H1 (cell line): ENCODE data around the gene DNA2. TPM values are rescaled to one million over a fixed set of nuclear protein-coding genes. Genes with fewer than 3 reads are reported as not detected.

Experiments used
- CHD7 ChIP-seq: fragments of 300-600 bp; sonication (generic); IDR thresholded peaks from 2 replicates; pipeline ENCODE4 v1.7.1; 2012; ENCODE audit warnings: low read length, moderate library complexity, mild to moderate bottlenecking, inconsistent platforms; ENCODE audit not compliant: insufficient replicate concordance
- E2F6 ChIP-seq: IDR thresholded peaks from 2 replicates; pipeline ENCODE4 v1.6.1; 2012; ENCODE audit warnings: inconsistent platforms
- TEAD4 ChIP-seq: IDR thresholded peaks from 2 replicates; pipeline ENCODE4 v1.6.1; 2012; ENCODE audit warnings: low read depth, low read length, inconsistent platforms, mixed read lengths
- polyA plus RNA-seq, 7 experiments: library from polyadenylated mRNA; depleted of rRNA in 3 of 7; stranded (reverse) in 5 of 7; unstranded in 2 of 7; fragments of >200 nt in 5 of 7; fragments of 200-250 nt in 2 of 7; gene quantifications; 1 replicate in 5 of 7; 2 replicates in 1 of 7; 4 replicates in 1 of 7; pipeline versions ENCODE4 v1.2.1 to v1.2.3, GENCODE V29; 2011 to 2013; ENCODE audit warnings: missing spikeins in 2 of 7, mixed read lengths in 2 of 7
- total RNA-seq: library from RNA; stranded (reverse); fragmentation: NEBNext Ultra II Directional; extraction: Animal tissue kit (Norgen Biotek cat#: 25700); gene quantifications from 2 replicates; pipeline ENCODE4 v1.2.1, GENCODE V29; 2021

Gene DNA2
- total and polyA plus RNA-seq, 2 of the 8 experiments (the other 6 are each of a cell fraction or from before 2014, with no cell fraction given) = 16.0 to 57.9 TPM

DNA sequence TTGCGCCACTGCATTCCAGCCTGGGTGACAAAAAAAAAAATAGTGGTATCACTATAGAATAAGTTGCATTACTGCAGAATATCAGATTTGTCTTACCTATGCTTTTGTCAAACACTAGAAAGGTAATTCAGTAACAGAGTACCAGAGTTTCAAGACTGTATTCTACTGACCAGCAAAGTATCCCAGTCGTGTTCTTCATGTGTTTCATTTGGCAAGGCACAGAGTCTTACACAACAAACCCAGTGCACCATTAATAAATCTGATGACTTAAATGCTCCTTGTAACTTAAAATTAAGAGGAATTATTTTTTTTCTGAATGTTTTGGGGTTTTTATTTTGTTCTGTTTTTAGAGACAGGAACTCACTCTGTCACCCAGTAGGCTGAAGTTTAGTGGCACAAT, 104.7 kb downstream of the DNA2 start (continued):
- TF ChIP-seq CHD7 = no peak
- TF ChIP-seq TEAD4 = no peak
- TF ChIP-seq E2F6 = no peak
